ENCODE results near the gene IMMP2L.
"Not testable (repeated sequence)": the region's sequence is repeated elsewhere in the genome, so short reads cannot be mapped to it uniquely, and the experiment has no call there.

DNA sequence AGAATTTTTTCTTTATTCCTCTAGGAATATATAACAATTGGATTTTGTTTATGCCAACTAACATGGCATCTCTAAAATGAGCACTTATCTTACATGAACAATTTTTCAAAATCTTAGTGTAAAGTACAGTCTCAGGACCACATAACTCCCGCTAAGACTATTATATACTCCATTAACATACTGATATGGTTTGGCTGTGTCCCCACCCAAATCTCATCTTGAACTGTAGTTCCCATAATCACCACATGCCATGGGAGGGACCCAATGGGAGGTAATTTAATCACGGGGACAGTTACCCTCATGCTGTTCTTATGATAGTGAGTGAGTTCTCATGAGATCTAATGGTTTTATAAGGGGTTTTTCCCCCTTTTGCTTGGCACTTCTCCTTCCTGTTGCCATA lies 291.5 kb downstream of the IMMP2L start:
- TF ChIP-seq EZH2 (IDR thresholded peaks at IDR 0.05; ENCODE audit: borderline replicate concordance, low read depth, low read length, severe bottlenecking); POLR2AphosphoS5 (IDR thresholded peaks at IDR 0.05; ENCODE audit: insufficient read depth, low read depth, low read length); CTCF (IDR thresholded peaks at IDR 0.05; ENCODE audit: extremely low read depth in 1 of 2, insufficient read depth in 1 of 2, low read depth in 1 of 2, low read length in 2 of 2); MYC (IDR thresholded peaks at IDR 0.05; ENCODE audit: low read depth, low read length); POLR2A (IDR thresholded peaks at IDR 0.05; ENCODE audit: low read depth, low read length); FOS (IDR thresholded peaks at IDR 0.05; ENCODE audit: borderline replicate concordance, insufficient read depth, low read length): not testable (repeated sequence)
